SW480 (cell line): ENCODE data around the gene SYNE1.

Source experiments
- DNase-seq: peaks from one replicate; pipeline ENCODE4 v3.0.0-alpha.2; 2016; ENCODE audit warnings: low spot score

SYNE1 gene

DNA sequence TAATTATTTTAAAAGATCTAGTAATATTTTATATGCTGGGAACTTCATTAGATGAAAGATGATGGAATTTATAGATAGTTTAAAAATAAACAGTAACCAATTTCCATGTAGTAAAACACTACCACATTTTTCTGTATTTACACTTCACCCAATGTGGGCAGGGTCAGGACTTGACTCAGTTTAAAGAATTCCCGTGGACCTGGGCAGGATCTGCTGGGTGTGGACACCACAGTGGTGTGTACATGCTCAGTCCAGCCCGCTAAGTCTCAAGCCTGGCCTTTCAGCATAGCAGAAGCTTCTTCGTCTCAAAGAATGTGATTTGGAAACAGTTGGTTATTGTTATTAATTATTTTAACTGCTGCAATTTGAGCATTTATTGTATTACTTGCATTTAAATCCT, 364.2 kb downstream of the SYNE1 start:
- no peak for DNase-seq

DNA sequence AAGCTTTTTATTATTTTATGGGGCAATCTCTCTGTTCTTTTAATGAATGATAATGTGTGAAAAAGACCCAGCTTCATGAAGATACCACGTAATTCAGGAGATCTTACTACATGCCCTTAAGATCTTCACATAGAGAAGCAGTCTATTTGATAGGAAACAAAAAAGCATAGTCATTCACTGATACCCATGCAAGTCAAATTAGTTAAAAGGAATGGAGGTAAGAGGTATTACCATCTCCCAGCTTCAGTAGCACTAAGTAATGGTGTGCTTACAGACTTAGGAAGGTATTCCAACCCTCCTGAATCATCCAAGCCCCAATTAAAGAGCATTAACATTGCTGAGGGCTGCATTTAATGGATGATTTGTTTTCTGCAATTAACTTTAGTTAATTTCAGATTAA, 364.7 kb downstream of the SYNE1 start:
- no peak for DNase-seq

DNA sequence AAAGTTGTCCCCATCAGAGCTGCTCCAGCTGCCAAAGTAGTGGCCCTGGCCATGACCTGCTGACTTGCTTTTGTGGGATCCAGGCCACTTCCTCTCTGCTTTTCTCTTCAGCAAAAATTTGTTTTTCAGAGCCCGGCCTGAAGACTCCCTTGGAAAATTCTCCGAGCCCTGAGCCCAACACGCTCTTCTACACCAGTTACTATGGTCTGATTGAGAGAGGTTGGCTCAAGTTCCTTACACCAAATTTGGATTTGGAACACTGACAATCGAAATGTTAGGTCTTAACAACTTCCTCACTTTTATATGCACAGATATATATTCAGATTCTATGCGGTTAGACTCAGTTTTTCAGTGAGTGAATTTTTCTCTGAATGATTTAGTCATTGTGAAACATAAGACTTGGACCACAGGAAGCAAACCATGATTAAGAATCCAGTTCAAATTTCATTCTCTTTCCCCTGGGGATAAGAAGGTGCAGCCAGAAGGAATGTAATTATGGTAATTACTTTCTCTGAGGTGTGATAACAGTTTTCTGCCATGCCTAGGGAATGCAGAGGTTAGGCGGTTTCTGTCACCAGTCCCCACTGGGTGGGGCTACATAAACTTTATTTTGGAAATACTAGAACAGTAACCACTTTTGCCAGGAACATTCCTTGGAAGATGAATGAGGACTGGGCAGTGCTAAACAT, 365.2 kb downstream of the SYNE1 start:
- no peak for DNase-seq

DNA sequence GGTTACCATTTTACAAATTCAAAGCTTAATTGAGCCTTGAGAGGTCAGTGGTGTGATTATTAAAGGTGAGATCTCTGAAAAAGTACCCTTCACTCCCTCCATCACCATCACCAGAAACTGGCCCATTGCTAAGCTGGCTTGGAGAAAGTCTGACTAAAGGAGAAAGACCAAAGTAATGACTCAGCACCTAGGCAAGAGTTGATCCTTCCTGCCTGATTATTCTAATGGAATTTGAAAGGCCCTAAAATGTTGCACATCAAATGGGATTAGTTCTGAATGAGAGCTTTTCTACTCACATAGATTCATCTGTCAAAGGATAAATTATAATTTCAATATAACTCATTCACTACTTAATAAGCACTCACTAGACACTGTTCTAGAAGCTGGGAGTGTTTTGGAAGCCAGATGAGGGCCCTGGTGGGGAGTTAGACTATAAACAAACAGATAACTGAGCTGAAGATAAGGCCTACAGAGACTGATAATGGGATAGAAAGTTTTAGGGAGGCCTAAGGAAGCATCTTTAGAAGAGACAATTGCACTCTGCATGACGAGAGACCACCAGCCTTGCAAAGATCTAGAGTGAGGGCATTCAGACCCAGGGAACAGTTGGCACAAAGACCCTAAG, 366.7 kb downstream of the SYNE1 start:
- no peak for DNase-seq

DNA sequence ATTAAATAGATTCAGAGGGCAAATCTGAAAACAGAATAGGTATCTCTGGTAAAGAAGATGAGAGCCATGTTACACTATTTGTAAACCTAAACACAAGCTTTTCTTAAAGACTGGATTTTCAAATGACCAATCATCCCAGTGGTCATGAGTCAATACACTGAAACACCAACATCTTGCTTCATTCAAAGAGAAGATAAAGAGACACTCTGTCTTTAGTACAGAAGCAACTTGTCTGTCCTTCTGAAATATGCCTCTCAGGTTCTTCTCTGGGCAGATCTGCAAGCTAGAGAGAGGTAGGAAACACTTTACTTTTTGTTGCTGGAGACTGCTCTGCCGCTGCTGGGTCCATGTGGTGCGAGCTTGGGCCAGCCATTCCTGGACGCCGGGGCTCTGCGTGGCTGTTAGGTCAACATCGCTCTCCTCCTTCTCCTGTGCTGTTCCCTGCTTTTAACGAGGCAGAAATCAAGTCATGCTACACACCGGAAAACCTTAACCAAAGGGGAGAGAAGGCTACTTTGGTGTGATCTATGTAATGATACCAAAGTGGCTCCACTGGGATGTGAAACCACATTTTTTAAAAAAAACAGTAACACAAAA, 368.2 kb downstream of the SYNE1 start:
- DNase-seq, result no peak

DNA sequence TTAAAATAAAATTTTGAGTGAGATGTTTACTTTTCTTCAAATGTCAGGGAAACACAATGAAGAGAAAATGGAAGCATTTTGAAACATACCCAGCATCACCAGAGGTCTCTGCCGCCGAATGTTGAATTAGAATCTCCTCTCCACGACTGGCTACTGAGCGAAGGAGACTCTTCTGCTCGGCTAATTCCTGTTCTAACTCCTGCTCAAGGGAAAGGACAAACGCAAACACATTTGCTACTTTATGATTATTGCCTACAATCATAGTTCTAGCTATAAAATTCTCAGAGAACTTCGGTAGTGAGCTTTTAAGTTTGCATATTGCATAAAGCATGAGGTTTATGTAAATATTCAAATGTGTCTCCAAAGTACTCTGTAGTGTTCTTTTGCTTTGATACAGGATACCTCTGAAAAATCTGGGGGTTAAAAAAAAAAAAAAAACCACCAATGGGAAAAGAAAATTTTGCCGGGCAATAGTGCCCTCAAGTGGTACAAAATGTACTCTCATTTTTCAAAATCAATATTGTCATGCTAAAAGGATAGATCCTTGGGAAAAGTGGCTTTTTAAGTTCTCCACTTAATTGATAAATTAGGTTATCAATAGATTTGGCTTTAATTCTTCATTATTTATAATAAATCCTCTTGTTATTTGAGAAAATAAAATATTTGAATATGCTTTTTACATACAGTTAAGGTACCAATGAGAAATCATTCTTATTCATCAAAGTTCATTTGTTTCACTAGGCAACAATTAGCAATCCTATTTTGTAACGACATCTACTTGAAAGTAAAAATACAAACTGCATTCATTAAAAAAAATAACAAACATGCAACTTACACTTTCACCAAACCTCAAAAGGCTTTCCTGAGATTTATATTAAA, 369.0 kb downstream of the SYNE1 start:
- no peak for DNase-seq

DNA sequence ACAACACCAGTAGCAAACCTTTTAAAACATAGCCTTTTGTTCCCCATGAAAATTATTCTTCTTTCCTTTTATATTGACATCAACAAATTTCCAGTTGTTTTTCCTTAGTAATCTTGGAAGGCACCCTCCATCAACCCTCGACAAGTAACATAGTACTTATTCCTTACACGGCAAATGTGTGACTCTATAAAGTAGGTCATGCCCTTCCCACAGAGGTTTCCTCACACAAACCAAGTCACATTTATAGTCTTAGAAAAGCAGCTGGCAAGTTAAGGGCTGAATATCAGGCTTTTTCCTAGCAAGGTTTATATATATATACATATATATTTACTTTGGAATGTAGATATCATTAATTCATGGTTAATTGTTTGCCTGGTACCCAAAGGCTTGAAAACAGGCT, 371.5 kb downstream of the SYNE1 start:
- DNase-seq, result no peak

DNA sequence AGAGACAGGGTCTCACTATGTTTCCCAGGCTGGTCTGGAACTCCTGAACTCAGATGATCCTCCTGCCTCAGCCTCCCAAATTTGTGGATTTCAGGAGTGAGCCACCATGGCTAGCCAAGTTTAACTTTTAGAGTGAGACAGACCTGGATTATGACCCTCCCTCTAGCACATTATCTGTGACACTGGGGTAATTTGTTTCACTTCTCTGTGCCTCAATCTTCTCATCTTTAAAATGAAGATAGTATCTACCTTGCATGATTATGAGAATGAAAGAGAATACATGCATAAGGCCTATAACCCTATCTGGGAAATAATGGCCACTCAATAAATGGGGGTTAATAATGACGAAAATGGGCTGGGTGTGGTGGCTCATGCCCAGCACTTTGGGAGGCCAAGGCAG, 373.6 kb downstream of the SYNE1 start:
- no peak for DNase-seq

DNA sequence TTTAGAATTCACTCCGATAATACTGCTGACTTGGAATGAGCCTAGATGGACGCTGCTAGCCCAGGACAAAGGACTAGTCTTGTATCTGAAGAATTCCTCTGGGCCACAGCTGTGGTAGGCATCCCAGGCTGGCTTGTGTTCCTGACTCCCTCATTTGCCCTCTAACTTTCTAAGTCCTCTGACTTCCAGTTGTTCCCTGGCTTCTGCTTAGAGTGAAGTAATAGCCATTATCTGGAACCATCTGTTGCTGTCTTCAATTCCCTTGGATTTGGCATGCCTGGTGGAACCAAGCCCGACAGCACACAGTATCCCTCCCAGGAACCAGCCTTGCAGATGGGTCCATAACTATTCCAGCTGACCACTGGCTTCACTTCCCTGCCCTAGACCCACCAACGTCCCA, 376.0 kb downstream of the SYNE1 start:
- DNase-seq, result no peak

DNA sequence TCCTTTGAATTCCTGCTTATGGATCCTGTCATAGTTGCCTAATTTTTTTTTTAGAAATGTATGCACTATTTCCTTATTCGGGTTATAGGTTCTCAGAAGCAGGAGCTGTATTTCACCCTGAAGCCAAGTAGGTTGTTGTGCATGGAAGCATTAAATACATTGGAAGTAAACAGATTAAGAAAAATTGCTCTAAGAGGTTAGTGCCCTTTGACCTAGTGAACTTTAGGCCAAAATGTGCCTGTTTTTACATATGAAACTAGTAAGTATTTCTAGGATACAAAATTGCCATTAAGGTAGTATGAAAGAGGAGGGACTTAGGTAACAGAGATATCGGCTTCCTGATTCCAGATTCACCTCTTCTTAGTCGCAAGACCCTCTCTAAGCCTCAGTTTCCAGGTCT, 377.9 kb downstream of the SYNE1 start:
- no peak for DNase-seq

DNA sequence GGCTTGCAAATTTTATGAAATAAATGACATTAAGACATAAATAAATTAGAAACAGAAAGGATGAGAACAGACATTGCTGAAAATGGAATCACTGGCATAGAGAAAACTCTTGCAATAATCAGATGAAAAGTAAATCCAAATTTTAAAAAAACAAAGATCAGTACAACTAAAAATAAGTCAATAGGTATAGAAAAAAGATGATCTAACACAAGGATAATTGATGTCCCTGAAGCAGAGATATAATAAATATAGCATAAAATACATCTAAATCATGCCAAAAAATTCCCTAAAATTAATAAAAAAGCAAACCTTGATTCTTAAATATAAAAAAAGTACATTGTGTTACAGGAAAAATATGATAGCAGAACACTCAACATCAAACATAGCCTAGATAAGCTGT, 379.6 kb downstream of the SYNE1 start:
- no peak for DNase-seq

DNA sequence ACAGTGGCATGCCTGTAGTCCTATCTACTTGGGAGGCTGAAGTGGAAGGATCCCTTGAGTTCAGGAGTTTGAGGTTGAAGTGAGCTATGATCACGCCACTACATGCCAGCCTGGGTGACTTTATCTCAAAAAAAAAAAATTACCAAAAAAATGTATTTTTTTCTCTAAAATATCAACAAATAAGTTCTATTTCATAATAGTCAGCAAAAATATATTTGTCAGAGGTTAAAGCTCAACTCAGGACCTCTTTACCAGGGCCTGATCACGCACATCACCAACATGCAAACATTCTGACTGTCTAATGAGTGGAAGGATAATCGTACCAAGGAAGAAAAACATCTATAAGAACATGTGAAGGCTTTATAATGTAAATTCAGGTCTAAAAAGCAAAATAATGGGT, 387.0 kb downstream of the SYNE1 start:
- no peak for DNase-seq

DNA sequence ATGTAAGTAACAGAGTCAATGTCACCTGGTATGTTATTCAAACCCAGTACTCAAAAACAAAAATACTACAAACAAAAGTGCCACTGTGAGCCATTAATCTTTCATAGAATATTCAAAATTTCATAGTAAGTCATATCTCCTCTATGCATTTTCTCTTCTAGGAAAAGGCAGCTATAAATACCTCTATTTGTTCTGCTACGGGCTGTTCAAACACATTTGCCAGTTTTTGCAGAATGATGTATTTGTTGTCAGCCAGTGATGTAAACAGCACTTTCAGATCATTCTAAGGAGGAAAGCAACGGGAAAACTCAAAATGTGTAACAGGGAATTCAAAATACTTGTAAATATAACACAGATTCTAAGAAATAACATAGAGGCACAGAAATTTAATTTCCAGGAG, 388.2 kb downstream of the SYNE1 start:
- DNase-seq, result no peak

DNA sequence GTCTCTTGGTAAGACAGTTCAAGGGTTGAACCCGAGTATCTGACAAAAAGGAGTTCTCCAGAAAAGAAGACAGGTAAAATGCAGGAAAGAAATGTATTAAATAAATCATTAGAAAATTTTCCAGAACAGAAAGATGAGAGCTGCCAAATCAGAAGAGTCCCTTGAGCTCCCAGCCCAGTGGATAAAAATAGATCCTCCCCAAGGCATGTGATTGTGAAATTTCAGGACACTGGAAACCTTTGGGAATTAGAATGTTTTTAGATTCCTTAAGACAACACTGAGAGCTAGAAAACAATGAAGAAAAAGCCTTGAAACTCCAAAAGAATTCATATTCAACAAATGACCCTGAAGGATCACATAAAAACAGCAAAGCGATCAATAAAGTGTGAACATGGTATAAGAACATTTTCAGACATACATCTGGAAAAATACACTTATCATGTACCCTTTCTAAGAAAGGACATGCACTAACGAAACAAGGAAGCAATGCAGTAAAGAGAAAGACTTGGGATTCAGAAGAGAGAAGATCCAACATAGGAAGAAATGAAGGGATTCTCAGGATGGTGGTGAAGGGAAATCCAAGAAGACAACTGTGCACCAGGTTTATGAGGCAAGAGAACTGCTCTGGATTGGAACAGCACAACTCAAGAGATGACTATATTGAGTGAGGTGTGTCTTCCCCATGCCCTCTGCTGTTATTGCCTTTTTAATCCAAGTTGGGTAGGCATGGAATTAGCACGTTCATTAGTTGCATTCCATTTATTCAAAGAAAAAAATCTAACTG, 390.4 kb downstream of the SYNE1 start:
- DNase-seq, result no peak

DNA sequence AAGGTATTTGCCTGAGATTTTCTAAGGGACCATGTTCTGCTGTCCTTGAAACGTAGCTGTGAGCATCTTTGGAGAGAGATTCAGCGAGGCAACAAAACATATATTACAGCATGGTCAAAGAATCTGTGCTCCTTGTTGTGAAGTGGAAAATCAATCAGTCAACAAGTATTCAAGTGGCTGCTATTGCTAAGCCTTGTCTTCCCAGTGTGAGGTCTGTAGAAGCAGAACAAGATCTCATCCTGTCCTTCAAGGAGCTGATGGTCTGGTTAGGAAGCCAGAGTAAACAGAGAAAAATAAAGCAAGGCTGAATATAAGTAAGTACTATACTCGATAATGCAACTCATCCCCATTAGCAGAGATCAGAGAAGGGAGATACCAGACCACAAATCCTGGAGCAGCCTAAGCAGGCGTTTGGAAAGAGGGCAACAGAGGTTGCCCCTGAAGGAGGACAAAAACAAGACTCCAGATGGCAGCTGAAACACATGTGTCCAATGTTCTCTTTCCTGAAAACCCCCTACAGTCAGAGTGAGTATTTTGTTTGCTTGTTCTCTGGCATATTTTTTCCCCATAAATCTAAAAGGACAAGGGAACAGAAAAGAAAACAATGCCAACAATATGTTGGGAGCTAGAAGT, 392.0 kb downstream of the SYNE1 start:
- DNase-seq, result no peak

DNA sequence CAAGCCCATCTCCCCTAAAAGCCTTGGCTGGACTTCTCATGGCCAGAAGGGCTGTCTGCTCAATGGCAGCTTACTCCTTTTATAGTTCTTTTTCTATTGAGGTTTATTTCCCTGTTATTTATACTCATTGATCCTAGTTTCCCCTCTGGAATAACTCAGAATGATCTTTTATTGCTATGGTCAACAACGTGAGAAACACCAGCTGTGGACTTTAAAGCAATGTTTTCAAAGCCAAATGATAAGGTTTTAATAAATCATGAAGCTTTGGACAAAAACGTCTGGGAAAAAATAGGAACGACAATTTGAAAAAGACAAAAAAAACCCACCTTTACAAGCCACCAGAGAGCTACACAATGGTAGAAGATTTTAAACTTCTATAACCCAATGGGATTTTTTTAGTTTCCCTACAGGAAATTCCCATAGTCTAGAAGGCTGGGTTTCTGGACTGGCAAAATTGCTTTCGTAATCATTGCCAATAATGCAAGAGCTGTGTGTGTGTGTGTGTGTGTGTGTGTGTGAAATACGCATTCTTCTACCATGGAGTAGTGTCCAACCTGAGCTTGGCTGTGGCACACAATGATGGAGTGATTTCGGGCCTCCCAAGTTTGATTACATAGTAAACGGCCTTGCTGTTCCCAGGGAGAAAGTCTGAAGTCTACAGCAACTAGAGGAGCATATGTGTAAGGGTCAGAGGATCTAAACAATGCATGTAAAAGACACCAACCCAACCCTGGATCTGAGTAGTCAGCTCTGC, 396.0 kb downstream of the SYNE1 start:
- DNase-seq, result no peak

DNA sequence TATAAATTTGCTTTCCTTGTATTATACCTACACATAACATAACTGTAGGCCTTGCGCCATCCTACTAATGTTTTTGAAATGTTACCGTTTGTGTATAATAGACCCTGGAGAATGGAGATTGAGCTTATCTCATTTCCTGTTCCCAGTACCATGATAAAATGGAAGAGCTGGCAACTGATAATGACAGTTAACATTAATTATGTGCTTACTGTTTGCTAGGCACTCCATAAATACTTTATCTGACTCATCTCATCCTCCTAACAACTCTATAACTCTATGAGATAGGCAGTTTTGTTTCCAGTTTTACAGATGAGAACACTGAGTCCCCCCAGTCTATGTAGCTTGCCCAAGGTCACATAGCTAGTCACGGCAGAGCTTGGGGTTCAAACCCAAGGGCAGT, 396.7 kb downstream of the SYNE1 start:
- no peak for DNase-seq

DNA sequence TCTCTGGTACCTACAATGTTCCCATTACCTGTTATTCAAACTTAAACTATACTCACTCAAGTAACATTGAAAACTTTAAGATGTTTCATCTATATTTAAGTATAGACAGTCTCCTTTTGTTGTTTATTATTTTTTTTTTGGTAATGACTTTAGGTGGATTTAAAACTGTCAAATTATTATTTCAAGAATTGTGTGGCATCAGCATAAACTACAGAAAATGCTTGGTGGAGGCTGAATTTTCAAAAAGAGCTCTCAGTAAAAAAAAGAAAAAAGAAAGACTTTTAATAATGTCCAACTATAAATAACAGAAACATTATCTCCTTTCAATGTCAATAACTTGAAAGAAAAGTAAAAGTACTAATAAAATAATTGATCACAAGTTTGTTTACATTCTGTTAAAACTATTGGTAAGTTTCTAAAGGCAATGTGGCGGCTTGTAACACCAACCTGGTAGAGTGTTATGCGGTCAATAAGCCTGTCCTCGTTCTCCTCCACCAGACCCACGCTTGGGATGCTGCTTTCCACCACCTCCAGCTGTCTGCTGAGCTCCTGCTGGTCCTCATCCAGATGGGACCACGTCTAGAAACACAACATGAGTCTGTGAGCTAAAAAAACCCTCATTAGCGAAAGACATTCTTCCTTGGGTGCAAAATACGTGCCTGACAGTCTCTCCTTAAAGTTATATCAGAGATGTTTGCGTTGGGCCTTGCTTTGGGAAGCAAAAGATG, 400.6 kb downstream of the SYNE1 start:
- DNase-seq, result no peak

DNA sequence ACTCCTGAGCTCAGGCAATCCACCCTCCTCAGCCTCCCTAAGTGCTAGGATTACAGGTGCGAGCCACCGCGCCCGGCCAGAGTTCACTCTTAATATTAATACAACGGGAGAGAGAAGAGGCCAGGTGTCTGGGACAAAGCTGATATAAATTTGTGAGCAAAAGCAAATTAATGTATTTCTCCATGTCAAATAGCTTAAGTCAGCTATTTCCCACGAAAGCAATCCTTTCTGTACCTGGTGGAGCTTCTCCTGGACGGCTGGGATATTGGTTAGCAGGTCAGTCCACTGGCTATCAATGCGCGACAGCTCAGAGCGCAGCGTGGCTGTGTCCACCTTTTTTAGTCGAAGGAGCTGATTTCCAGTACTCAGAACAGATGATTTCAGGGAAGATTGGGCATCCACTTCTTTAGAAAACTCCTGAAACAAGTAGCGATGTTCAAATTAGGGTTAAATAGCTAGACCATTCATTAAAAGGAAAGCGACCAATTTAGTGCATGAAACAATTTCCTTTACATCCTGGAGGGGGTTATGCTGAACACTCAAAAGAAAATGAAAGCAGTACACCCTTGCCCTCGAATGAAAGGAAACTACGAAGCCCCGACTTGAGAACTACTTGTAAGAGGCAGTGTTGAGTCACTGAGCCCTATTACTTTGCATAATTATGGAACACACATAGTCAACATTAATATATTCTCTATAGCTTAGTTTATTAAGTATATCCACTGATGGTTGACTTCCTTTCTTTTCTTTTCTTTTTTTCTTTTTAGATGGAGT, 403.4 kb downstream of the SYNE1 start:
- DNase-seq, result no peak
